H9 (cell line): ENCODE measurements around the gene FCGBP. TPM values are rescaled to one million over a fixed set of nuclear protein-coding genes. Genes with fewer than 3 reads are reported as not detected.

Source experiments
- DNase-seq: peaks from one replicate; pipeline ENCODE4 v3.0.0-alpha.2; 2017
- H2AFZ ChIP-seq: one replicate; pipeline ENCODE4 v1.6.1; 2013; ENCODE audit warnings: mild to moderate bottlenecking, low read length, control low read depth, moderate library complexity
- H2AK5ac ChIP-seq: 2 replicates; pipeline ENCODE4 v1.6.1; 2013; ENCODE audit warnings: low read length, control low read depth, mixed read lengths; ENCODE audit not compliant: insufficient read length
- H2BK120ac ChIP-seq: one replicate; pipeline ENCODE4 v1.6.1; 2013; ENCODE audit warnings: low read depth, mild to moderate bottlenecking, low read length, control low read depth, inconsistent platforms; ENCODE audit not compliant: poor library complexity, severe bottlenecking
- H2BK12ac ChIP-seq: 2 replicates; pipeline ENCODE4 v1.6.1; 2013; ENCODE audit warnings: low read length, control low read depth, mixed read lengths, low read depth; ENCODE audit not compliant: insufficient read length
- H2BK15ac ChIP-seq: 2 replicates; pipeline ENCODE4 v1.6.1; 2013; ENCODE audit warnings: low read depth, low read length, control low read depth
- H2BK20ac ChIP-seq: one replicate; pipeline ENCODE4 v1.6.1; 2013; ENCODE audit warnings: low read depth, mild to moderate bottlenecking, low read length, control low read depth, inconsistent platforms; ENCODE audit not compliant: poor library complexity, severe bottlenecking
- H2BK5ac ChIP-seq: 2 replicates; pipeline ENCODE4 v1.6.1; 2013; ENCODE audit warnings: low read length, control low read depth, mixed read lengths; ENCODE audit not compliant: insufficient read length
- H3K14ac ChIP-seq: 2 replicates; pipeline ENCODE4 v1.6.1; 2013; ENCODE audit warnings: low read length, control low read depth; ENCODE audit not compliant: insufficient read depth
- H3K18ac ChIP-seq: 2 replicates; pipeline ENCODE4 v1.6.1; 2013; ENCODE audit warnings: low read depth, mild to moderate bottlenecking, mixed read lengths, low read length, control low read depth; ENCODE audit not compliant: insufficient read length
- H3K23ac ChIP-seq: 2 replicates; pipeline ENCODE4 v1.6.1; 2013; ENCODE audit warnings: low read length, control low read depth, mixed read lengths, low read depth; ENCODE audit not compliant: insufficient read length
- H3K23me2 ChIP-seq: 2 replicates; pipeline ENCODE4 v1.6.1; 2013; ENCODE audit warnings: low read depth, mild to moderate bottlenecking, mixed read lengths, low read length, control low read depth; ENCODE audit not compliant: insufficient read length, poor library complexity, severe bottlenecking
- H3K27ac ChIP-seq: 2 replicates; pipeline ENCODE4 v1.5.1; 2013; ENCODE audit warnings: low read length, control low read depth, mixed read lengths, low read depth; ENCODE audit not compliant: insufficient read length
- H3K27me3 ChIP-seq: 2 replicates; pipeline ENCODE4 v1.6.1; 2013; ENCODE audit warnings: low read length, control low read depth, inconsistent platforms; ENCODE audit not compliant: insufficient read depth
- H3K4ac ChIP-seq: 2 replicates; pipeline ENCODE4 v1.6.1; 2013; ENCODE audit warnings: low read depth, mild to moderate bottlenecking, control low read depth, inconsistent platforms, low read length, moderate library complexity
- H3K4me1 ChIP-seq: 2 replicates; pipeline ENCODE4 v1.6.1; 2013; ENCODE audit warnings: low read length, control low read depth, inconsistent platforms; ENCODE audit not compliant: insufficient read depth
- H3K4me2 ChIP-seq: 2 replicates; pipeline ENCODE4 v1.6.1; 2013; ENCODE audit warnings: low read length, control low read depth, mixed read lengths; ENCODE audit not compliant: insufficient read length, insufficient read depth
- H3K56ac ChIP-seq: 2 replicates; pipeline ENCODE4 v1.6.1; 2013; ENCODE audit warnings: low read depth, mild to moderate bottlenecking, mixed read lengths, low read length, control low read depth; ENCODE audit not compliant: insufficient read length
- H3K79me1 ChIP-seq: 2 replicates; pipeline ENCODE4 v1.6.1; 2013; ENCODE audit warnings: low read depth, mild to moderate bottlenecking, moderate library complexity, low read length, control low read depth, inconsistent platforms; ENCODE audit not compliant: insufficient read depth, poor library complexity, severe bottlenecking
- H3K79me2 ChIP-seq: 2 replicates; pipeline ENCODE4 v1.6.1; 2013; ENCODE audit warnings: low read length, control low read depth, inconsistent platforms; ENCODE audit not compliant: insufficient read depth
- H3K9ac ChIP-seq: 2 replicates; pipeline ENCODE4 v1.6.1; 2013; ENCODE audit warnings: low read length, control low read depth, mixed read lengths; ENCODE audit not compliant: insufficient read length; ENCODE audit errors: extremely low read depth
- H3K9me3 ChIP-seq: one replicate; pipeline ENCODE4 v1.6.1; 2013; ENCODE audit warnings: low read depth, low read length, inconsistent platforms; ENCODE audit not compliant: control insufficient read depth
- H3T11ph ChIP-seq: one replicate; pipeline ENCODE4 v1.6.1; 2013; ENCODE audit warnings: mild to moderate bottlenecking, low read length, control low read depth, inconsistent platforms
- H4K20me1 ChIP-seq: one replicate; pipeline ENCODE4 v1.6.1; 2013; ENCODE audit not compliant: control insufficient read depth, insufficient read length, insufficient read depth
- H4K5ac ChIP-seq: 2 replicates; pipeline ENCODE4 v1.6.1; 2013; ENCODE audit warnings: low read depth, mild to moderate bottlenecking, mixed read lengths, low read length, control low read depth; ENCODE audit not compliant: insufficient read length
- H4K8ac ChIP-seq: replicated peaks from 2 replicates; pipeline ENCODE4 v1.6.1; 2013; ENCODE audit warnings: low read length, control low read depth, mixed read lengths, low read depth; ENCODE audit not compliant: insufficient read length
- H4K91ac ChIP-seq: 2 replicates; pipeline ENCODE4 v1.6.1; 2013; ENCODE audit warnings: low read depth, mild to moderate bottlenecking, moderate library complexity, mixed read lengths, low read length, control low read depth; ENCODE audit not compliant: insufficient read length
- H3K27ac Mint-ChIP-seq, 3 experiments: 2 replicates in 2 of 3; 3 replicates in 1 of 3; pipeline ENCODE4 v1.8.0; 2020 to 2021; ENCODE audit warnings: mixed read lengths in 3 of 3, mild to moderate bottlenecking in 1 of 3, moderate library complexity in 1 of 3
- H3K27me3 Mint-ChIP-seq: 2 replicates; pipeline ENCODE4 v1.8.0; 2021; ENCODE audit warnings: low read depth, mild to moderate bottlenecking, moderate library complexity, mixed read lengths
- H3K36me3 Mint-ChIP-seq, 3 experiments: 2 replicates in 2 of 3; 3 replicates in 1 of 3; pipeline ENCODE4 v1.8.0; 2020 to 2021; ENCODE audit warnings: low read depth in 3 of 3, mixed read lengths in 3 of 3; ENCODE audit not compliant: insufficient read depth in 1 of 3
- H3K4me1 Mint-ChIP-seq, 2 experiments: 2 replicates each; pipeline ENCODE4 v1.8.0; 2020; ENCODE audit warnings: mixed read lengths in 2 of 2
- H3K4me3 Mint-ChIP-seq, 2 experiments: 2 replicates in 1 of 2; 3 replicates in 1 of 2; pipeline ENCODE4 v1.8.0; 2020 to 2021; ENCODE audit warnings: mild to moderate bottlenecking in 2 of 2, mixed read lengths in 2 of 2, moderate library complexity in 1 of 2
- H3K9me3 Mint-ChIP-seq, 2 experiments: 2 replicates in 1 of 2; 3 replicates in 1 of 2; pipeline ENCODE4 v1.8.0; 2020; ENCODE audit warnings: mild to moderate bottlenecking in 2 of 2, mixed read lengths in 2 of 2, moderate library complexity in 1 of 2
- CTCF ChIP-seq: fragments of 200-600 bp; sonication (generic); conservative IDR thresholded peaks from 3 replicates; pipeline ENCODE4 v1.8.0; 2021; ENCODE audit warnings: antibody characterized with exemption, mild to moderate bottlenecking
- WGBS: extraction: QIAGEN DNeasy Blood & Tissue Kit; methylation state at CpG from one replicate; pipeline ENCODE4 v1.1.7; 2013; ENCODE audit warnings: missing lambda C conversion rate, low lambda C conversion rate, mixed read lengths; ENCODE audit not compliant: insufficient read length; ENCODE audit errors: extremely low coverage; 5-methylcytosine and 5-hydroxymethylcytosine counted together
- total RNA-seq: library from RNA; stranded (reverse); gene quantifications from 2 replicates; pipeline ENCODE4 v1.2.1, GENCODE V29; 2021

FCGBP gene
- total RNA-seq, 1 experiment from 2014 or later: 0.13 TPM

- Histone ChIP-seq H2BK120ac (no peak overlapping the region), H3K14ac (no peak overlapping the region), H2BK15ac (no peak overlapping the region), H3K4me2 (no peak overlapping the region), H3K23ac (no peak overlapping the region), H2AK5ac (no peak overlapping the region), H3K27me3 (no peaks in the 10 kb centered on the region; the same call in none of the 2 replicates), H3K23me2 (peaks cover 4% of the 10 kb centered on the region), H2BK5ac (no peak overlapping the region), H3T11ph (no peak overlapping the region), H3K4ac (no peak overlapping the region), H2BK20ac (no peak overlapping the region), H3K56ac (no peak overlapping the region), H3K9me3 (no peaks in the 10 kb centered on the region), H3K79me1 (peaks cover 5% of the 10 kb centered on the region), H3K4me1 (0 out of 2 replicates have a peak, but pooled peaks cover 7% of the 10 kb centered on the region), H2AFZ (no peak overlapping the region), H4K8ac (no peak overlapping the region), H3K27ac (no peak overlapping the region), H4K91ac (no peak overlapping the region), H3K79me2 (peaks cover 8% of the 10 kb centered on the region; the same call in 1 of the 2 replicates), H4K5ac (no peak overlapping the region), H3K18ac (no peak overlapping the region), H2BK12ac (no peak overlapping the region), H4K20me1 (no peaks in the 10 kb centered on the region), H3K9ac (no peak overlapping the region)
- Mint-ChIP-seq H3K4me3 (no peak overlapping the region), H3K36me3 (peaks cover 54 to 78% (median 68%) of the 10 kb centered on the region in 3 experiments), H3K4me1 (peaks cover 13 to 16% of the 10 kb centered on the region in 2 experiments), H3K9me3 (0 out of 5 replicates have a peak, but pooled peaks cover 0 to 4% of the 10 kb centered on the region in 2 experiments), H3K27me3 (no peaks in the 10 kb centered on the region; the same call in 1 of the 2 replicates), H3K27ac (no peak overlapping the region)
- no peak for DNase-seq
- TF ChIP-seq CTCF: no peak
- WGBS: no CpG with 5 or more reads among the region's 24 CpGs
Measured at GRCh38 chr19:39974377-39975155, 40.1 kb upstream of the FCGBP start.
